Measurements from ENCODE around the gene RAB3IL1.

Gene RAB3IL1

DNA sequence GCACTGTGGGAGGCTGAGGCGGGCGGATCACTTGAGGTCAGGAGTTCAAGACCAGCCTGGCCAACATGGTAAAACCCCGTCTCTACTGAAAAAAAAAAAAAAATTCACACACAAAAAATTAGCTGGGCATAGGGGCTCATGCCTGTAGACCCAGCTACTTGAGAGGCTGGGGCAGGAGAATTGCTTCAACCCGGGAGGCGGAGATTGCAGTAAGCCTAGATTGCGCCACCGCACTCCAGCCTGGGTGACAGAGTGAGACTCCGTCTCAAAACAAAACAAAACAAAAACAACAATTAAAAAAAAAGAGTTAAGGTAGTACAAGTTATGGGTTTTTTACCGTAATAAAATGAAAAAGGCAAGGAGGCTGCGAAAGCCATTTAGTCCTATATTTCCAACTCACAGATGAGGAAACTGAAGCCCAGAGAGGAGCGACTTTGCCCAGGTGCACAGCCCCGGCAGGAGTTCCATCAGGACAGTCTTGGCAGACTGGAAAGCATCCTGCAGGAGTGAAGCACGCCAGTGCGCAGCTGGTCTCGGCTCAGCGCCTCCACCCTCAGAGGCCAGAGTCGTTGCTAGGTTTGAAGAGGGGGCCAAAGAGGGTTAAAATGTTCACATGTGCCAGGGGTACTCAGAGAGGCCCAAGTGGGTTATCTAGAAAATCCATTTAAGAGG, 22.2 kb downstream of the RAB3IL1 start:
- Mint-ChIP-seq H3K4me1 (peaks cover 11% of the 10 kb centered on the region), H3K4me3 (no peak overlapping the region), H3K9me3 (no peaks in the 10 kb centered on the region), H3K36me3 (ENCODE audit: low read depth) (no peaks in the 10 kb centered on the region), H3K27me3 (ENCODE audit: low read depth, poor library complexity) (peaks cover 31% of the 10 kb centered on the region), H3K27ac (no peak overlapping the region)
- TF ChIP-seq, protein P1, sequence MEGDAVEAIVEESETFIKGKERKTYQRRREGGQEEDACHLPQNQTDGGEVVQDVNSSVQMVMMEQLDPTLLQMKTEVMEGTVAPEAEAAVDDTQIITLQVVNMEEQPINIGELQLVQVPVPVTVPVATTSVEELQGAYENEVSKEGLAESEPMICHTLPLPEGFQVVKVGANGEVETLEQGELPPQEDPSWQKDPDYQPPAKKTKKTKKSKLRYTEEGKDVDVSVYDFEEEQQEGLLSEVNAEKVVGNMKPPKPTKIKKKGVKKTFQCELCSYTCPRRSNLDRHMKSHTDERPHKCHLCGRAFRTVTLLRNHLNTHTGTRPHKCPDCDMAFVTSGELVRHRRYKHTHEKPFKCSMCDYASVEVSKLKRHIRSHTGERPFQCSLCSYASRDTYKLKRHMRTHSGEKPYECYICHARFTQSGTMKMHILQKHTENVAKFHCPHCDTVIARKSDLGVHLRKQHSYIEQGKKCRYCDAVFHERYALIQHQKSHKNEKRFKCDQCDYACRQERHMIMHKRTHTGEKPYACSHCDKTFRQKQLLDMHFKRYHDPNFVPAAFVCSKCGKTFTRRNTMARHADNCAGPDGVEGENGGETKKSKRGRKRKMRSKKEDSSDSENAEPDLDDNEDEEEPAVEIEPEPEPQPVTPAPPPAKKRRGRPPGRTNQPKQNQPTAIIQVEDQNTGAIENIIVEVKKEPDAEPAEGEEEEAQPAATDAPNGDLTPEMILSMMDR (IDR thresholded peaks at IDR 0.05): no peak
- no peak for DNase-seq

DNA sequence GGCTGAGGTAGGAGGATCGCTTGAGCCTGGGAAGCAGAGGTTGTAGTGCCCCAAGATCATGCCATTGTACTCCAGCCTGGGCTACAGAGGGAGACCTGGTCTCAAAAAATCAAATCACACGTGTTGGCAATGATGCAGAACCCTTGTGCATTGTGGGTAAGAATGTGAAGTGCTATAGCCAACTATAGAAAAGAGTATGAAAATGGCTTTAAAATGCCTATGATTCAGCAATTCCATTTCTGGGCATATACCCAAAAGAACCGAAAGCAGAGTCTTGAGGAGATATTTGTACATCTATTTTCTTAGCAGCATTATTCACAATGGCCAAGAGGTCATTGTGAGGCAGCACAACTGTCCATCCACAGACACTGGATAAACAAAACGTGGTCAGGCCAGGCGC, 23.4 kb downstream of the RAB3IL1 start:
- H3K27ac Mint-ChIP-seq: no peak overlapping the region
- TF ChIP-seq, protein P1 (IDR thresholded peaks at IDR 0.05): no peak
- no peak overlapping the region for H3K4me3 Mint-ChIP-seq
- H3K9me3 Mint-ChIP-seq: no peaks in the 10 kb centered on the region
- peaks cover 4% of the 10 kb centered on the region for H3K4me1 Mint-ChIP-seq
- DNase-seq: no peak
- no peaks in the 10 kb centered on the region for H3K36me3 Mint-ChIP-seq (ENCODE audit: low read depth)
- peaks cover 38% of the 10 kb centered on the region for H3K27me3 Mint-ChIP-seq (ENCODE audit: low read depth, poor library complexity)

DNA sequence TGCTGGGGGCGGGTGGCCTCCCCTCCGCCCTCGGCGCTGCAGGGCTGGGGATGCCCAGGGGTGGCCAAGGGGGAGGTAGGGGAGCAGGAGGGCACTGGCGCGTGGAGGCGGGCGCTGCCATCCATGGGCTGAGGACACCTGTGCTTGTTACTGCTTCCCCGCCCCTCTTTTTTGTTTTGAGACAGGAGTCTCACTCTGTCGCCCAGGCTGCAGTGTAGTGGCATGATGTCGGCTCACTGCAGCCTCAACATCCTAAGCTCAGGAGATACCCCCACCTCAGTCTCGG, 25.3 kb downstream of the RAB3IL1 start:
- no peak for DNase-seq
- TF ChIP-seq, protein P1 (IDR thresholded peaks at IDR 0.05): no peak
- no peaks in the 10 kb centered on the region for H3K9me3 Mint-ChIP-seq
- H3K4me3 Mint-ChIP-seq: peak overlapping the region; percentile 73
- H3K27ac Mint-ChIP-seq: no peak overlapping the region
- H3K4me1 Mint-ChIP-seq: peaks cover 4% of the 10 kb centered on the region
- peaks cover 38% of the 10 kb centered on the region for H3K27me3 Mint-ChIP-seq (ENCODE audit: low read depth, poor library complexity)
- H3K36me3 Mint-ChIP-seq (ENCODE audit: low read depth): no peaks in the 10 kb centered on the region

DNA sequence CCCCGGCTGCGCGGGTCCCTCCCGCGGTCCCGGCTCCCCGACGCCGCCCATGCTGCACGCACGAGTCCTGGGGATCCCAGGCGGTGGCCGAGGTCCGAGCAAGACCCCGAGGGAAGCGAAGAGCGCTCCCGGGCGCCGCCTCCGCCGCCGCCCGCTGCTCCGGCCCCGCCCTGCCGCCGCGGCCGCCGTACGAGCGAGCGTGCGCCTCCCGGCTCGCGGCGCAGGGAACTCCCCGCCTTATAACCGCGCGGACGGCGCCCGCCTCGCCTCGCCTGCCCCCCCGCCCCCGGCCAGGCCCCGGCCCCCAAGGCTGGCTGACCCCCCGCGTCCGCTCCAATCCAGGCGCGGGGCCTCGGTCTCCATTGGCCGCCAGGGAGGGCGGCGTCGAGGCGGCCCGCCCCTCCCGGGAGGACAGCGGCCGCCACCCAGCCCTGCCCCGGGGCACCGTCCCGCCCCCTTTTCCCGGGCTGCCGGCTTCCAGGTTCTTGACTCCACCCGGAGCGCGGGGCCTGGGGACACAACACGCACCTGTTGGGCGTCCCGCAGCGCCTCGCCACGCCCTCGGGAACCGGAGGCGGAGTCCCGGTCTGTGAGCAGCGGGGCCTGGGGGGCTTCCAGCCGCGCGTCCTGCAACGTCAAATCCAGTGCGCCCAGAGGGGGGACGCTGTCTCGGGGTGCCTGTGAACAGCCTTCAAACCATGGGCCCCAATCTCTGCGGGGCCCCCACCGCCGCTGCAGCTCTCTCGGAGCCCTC, 25.9 kb downstream of the RAB3IL1 start, which contains the start of gene FADS3:
TSS of gene FADS3 (minus strand) at position 215 of the 754 bp plus-strand sequence. CDS start at position 51, 164 bp downstream.
- peak within 1 kb of the TSS; percentile 76 for H3K4me3 Mint-ChIP-seq
- H3K27ac Mint-ChIP-seq: no peak within 1 kb of the TSS
- peak; percentile 90 for DNase-seq
- TF ChIP-seq, protein P1 (IDR thresholded peaks at IDR 0.05): no peak
- H3K4me1 Mint-ChIP-seq: peaks cover 4% of the 10 kb centered on the region
- H3K27me3 Mint-ChIP-seq (ENCODE audit: low read depth, poor library complexity): peaks cover 35% of the 10 kb centered on the region
- H3K9me3 Mint-ChIP-seq: no peaks in the 10 kb centered on the region
- no peaks in the 10 kb centered on the region for H3K36me3 Mint-ChIP-seq (ENCODE audit: low read depth)

DNA sequence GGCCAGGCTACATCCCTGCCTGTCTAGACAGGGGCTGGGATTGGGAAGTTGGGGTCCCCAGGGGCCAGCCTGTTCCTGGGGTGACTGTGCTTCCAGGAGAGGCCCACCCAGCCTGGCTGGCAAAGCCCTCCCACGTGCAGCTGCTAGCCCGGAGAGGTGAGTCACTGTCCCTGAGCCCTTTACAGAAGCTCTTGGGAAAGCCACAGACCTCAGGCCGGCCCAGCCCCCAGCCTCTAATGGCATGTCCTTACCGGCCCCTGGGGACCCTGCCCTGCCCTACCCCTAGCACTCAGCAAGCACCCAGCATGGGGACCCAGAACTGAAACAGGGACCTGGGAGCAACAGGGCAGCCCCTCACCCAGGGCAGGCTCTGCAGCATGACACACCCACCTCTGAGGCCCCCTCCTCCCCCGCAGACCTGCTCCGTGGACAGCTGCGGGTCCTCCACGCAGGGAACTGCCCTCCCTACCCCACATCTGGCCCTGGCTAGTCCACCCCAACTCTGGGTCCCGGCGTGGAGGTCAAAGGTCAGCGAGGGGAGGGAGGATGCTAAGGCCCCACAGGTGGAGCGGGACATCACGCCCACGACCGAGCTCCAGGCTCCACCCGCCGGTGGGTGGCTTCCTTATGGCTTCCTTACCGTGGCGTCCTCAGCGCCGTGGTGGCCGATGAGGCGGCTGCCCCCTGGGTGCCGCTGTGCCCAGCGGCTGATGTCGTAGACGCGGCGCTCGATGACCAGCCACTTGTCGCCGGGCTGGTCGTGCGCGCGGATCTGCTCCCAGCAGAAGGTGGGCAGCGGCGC, 26.6 kb downstream of the RAB3IL1 start:
- peaks cover 4% of the 10 kb centered on the region for H3K4me1 Mint-ChIP-seq
- peaks cover 34% of the 10 kb centered on the region for H3K27me3 Mint-ChIP-seq (ENCODE audit: low read depth, poor library complexity)
- no peaks in the 10 kb centered on the region for H3K36me3 Mint-ChIP-seq (ENCODE audit: low read depth)
- no peaks in the 10 kb centered on the region for H3K9me3 Mint-ChIP-seq
- no peak overlapping the region for H3K27ac Mint-ChIP-seq
- no peak for DNase-seq
- TF ChIP-seq, protein P1 (IDR thresholded peaks at IDR 0.05): no peak
- peak overlapping the region; percentile 76 for H3K4me3 Mint-ChIP-seq
